Kidney capillary endothelial cell (primary cell): ENCODE measurements around the gene OTOS.

Source experiments
- DNase-seq: peaks from one replicate; pipeline ENCODE4 v3.0.0-alpha.2; 2018; ENCODE audit warnings: low spot score

OTOS gene

GRCh38 chr2:240140511-240140910 is at the start of gene OTOS:
TSS of gene OTOS (minus strand) at chr2:240140658. CDS start at chr2:240140326, 332 bp downstream.
- DNase-seq, result no peak

GRCh38 chr2:240189686-240190085 is 49.2 kb upstream of the OTOS start:
- DNase-seq, result no peak

- DNase-seq, result no peak
These were observed 47.6 kb upstream of the OTOS start for GRCh38 chr2:240187989-240188590.

- no peak for DNase-seq
These were observed 45.8 kb upstream of the OTOS start for GRCh38 chr2:240186191-240186725.

GRCh38 chr2:240184656-240185055 is 44.2 kb upstream of the OTOS start:
- no peak for DNase-seq

GRCh38 chr2:240183875-240184590 is 43.6 kb upstream of the OTOS start:
- no peak for DNase-seq

GRCh38 chr2:240183006-240183874 is 42.8 kb upstream of the OTOS start:
- no peak for DNase-seq

GRCh38 chr2:240182476-240182875 is 42.0 kb upstream of the OTOS start:
- no peak for DNase-seq

- no peak for DNase-seq
These were observed 41.5 kb upstream of the OTOS start for GRCh38 chr2:240182001-240182400.

GRCh38 chr2:240179941-240180666 is 39.6 kb upstream of the OTOS start:
- no peak for DNase-seq

GRCh38 chr2:240179186-240179815 is 38.8 kb upstream of the OTOS start:
- DNase-seq, result no peak

GRCh38 chr2:240178564-240178963 is 38.1 kb upstream of the OTOS start:
- no peak for DNase-seq

GRCh38 chr2:240174496-240174895 is 34.0 kb upstream of the OTOS start:
- no peak for DNase-seq

GRCh38 chr2:240172071-240172895 is 31.8 kb upstream of the OTOS start:
- no peak for DNase-seq

- no peak for DNase-seq
These were observed 30.4 kb upstream of the OTOS start for GRCh38 chr2:240170883-240171282.

- DNase-seq, result no peak
These were observed 29.9 kb upstream of the OTOS start for GRCh38 chr2:240170354-240170735.

GRCh38 chr2:240169486-240170353 is 29.3 kb upstream of the OTOS start:
- DNase-seq, result no peak

- DNase-seq, result no peak
These were observed 28.3 kb upstream of the OTOS start for GRCh38 chr2:240168546-240169361.

- no peak for DNase-seq
These were observed 27.6 kb upstream of the OTOS start for GRCh38 chr2:240168041-240168440.
